ENCODE data around the gene TBC1D3I. TPM values are rescaled to one million over a fixed set of nuclear protein-coding genes. Genes with fewer than 3 reads are reported as not detected.
"Not testable (repeated sequence)": the region's sequence is repeated elsewhere in the genome, so short reads cannot be mapped to it uniquely, and the experiment has no call there.

Gene TBC1D3I
- total RNA-seq, 1 experiment from 2014 or later: 0.22 TPM

GRCh38 chr17:36206486-36206821, 57.9 kb downstream of the TBC1D3I start:
- DNase-seq (ENCODE audit: low spot score): not testable (repeated sequence)

GRCh38 chr17:36205637-36206485, 58.5 kb downstream of the TBC1D3I start:
- DNase-seq (ENCODE audit: low spot score): no peak

- DNase-seq (ENCODE audit: low spot score): no peak
Observed at GRCh38 chr17:36204724-36205500, 59.5 kb downstream of the TBC1D3I start.

Other genes starting within 250 kb of the TBC1D3I start
- gene CCL23, start 246.6 kb downstream of the TBC1D3I start, total RNA-seq (2014; rRNA removed; shearing (Covaris generic)): not detected in 2 replicates
- not detected in 2 replicates for gene CCL18, start 200.3 kb downstream of the TBC1D3I start, total RNA-seq (2014; rRNA removed; shearing (Covaris generic))
- gene CCL3, start 174.4 kb downstream of the TBC1D3I start, total RNA-seq (2014; rRNA removed; shearing (Covaris generic)): not detected in 2 replicates
- gene CCL4, start 160.7 kb downstream of the TBC1D3I start, total RNA-seq (2014; rRNA removed; shearing (Covaris generic)): not detected in 2 replicates
- gene TBC1D3B, start 87.9 kb downstream of the TBC1D3I start, total RNA-seq (2014; rRNA removed; shearing (Covaris generic)): 1.9 and 3.7 TPM in 2 replicates
- not detected in 2 replicates for gene CCL3L1, start 67.8 kb downstream of the TBC1D3I start, total RNA-seq (2014; rRNA removed; shearing (Covaris generic))
- not detected in 2 replicates for gene CCL4L2, start 53.5 kb downstream of the TBC1D3I start, total RNA-seq (2014; rRNA removed; shearing (Covaris generic))
- 0.50 TPM in 1 of 2 replicates, not detected in the other for gene TBC1D3G, start 59.3 kb upstream of the TBC1D3I start, total RNA-seq (2014; rRNA removed; shearing (Covaris generic))
- not detected in 2 replicates for gene TBC1D3H, start 123.9 kb upstream of the TBC1D3I start, total RNA-seq (2014; rRNA removed; shearing (Covaris generic))
- 47.7 and 89.6 TPM in 2 replicates for gene ZNHIT3, start 222.1 kb upstream of the TBC1D3I start, total RNA-seq (2014; rRNA removed; shearing (Covaris generic))

Measured in A172 (cell line).